Lower lobe of right lung (tissue), 2 donors: ENCODE data around the gene COL10A1. TPM values are rescaled to one million over a fixed set of nuclear protein-coding genes. Genes with fewer than 3 reads are reported as not detected.

Experiments
- ATAC-seq, 2 donors: fragments of 200-7000 bp; cut with Tn5 transposase; one replicate each; pipeline ENCODE4 v1.9.1; 2020 to 2022; ENCODE audit warnings: mild to moderate bottlenecking in 2 of 2, moderate library complexity in 2 of 2
- DNase-seq: peaks from one replicate; pipeline ENCODE4 v3.0.0-alpha.2; 2020
- H3K27ac ChIP-seq: fragments of 200-600 bp; one replicate; pipeline ENCODE4 v1.8.0; 2022
- H3K27me3 ChIP-seq: fragments of 200-600 bp; one replicate; pipeline ENCODE4 v1.8.0; 2022; ENCODE audit warnings: low read depth
- H3K36me3 ChIP-seq: fragments of 200-600 bp; one replicate; pipeline ENCODE4 v1.8.0; 2022; ENCODE audit warnings: mild to moderate bottlenecking
- H3K4me1 ChIP-seq: fragments of 200-600 bp; one replicate; pipeline ENCODE4 v1.8.0; 2022
- H3K4me3 ChIP-seq: fragments of 200-600 bp; one replicate; pipeline ENCODE4 v1.8.0; 2022; ENCODE audit warnings: mild to moderate bottlenecking
- H3K9me3 ChIP-seq: fragments of 200-600 bp; one replicate; pipeline ENCODE4 v1.8.0; 2022
- intact Hi-C: fragments of 100-400 bp; cut with DNase I; formaldehyde crosslinking; loops from one replicate; pipeline ENCODE4 v1.11.0; 2022
- total RNA-seq: library from RNA; stranded (reverse); fragmentation: NEBNext Ultra II Directional; extraction: Animal tissue kit (Norgen Biotek cat#: 25700); gene quantifications from one replicate; pipeline ENCODE4 v1.2.1, GENCODE V29; 2021
- TF ChIP-seq, protein P1 (sequence below): fragments of 200-600 bp; IDR thresholded peaks from one replicate; pipeline ENCODE4 v1.8.0; 2022; ENCODE audit warnings: antibody characterized with exemption, mild to moderate bottlenecking
- donor health status: DM: no; HTN: yes; CAD: no; lungs with severe emphysema.

The COL10A1 gene
- total RNA-seq, 1 donor from 2014 or later = 0.24 TPM

DNA sequence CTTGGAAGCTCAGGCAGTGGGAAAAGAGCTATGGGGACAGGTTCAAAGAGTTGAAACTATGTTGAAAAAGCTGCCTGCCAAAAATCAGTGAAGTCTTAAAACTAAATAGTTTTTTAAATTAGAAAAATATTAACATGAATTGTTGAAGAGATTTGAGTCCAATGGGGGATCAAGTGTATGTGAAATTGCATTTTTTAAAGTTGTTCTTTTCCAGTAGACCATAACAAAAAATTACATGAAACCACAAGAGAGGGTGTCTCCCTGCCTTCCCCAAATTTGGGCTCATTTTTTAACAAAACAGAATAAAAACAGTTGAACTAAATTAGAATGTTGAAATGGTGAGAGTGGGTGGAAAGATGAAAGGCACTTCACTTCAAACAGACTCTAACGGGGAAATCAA lies 31.5 kb upstream of the COL10A1 start:
- TF ChIP-seq, protein P1, sequence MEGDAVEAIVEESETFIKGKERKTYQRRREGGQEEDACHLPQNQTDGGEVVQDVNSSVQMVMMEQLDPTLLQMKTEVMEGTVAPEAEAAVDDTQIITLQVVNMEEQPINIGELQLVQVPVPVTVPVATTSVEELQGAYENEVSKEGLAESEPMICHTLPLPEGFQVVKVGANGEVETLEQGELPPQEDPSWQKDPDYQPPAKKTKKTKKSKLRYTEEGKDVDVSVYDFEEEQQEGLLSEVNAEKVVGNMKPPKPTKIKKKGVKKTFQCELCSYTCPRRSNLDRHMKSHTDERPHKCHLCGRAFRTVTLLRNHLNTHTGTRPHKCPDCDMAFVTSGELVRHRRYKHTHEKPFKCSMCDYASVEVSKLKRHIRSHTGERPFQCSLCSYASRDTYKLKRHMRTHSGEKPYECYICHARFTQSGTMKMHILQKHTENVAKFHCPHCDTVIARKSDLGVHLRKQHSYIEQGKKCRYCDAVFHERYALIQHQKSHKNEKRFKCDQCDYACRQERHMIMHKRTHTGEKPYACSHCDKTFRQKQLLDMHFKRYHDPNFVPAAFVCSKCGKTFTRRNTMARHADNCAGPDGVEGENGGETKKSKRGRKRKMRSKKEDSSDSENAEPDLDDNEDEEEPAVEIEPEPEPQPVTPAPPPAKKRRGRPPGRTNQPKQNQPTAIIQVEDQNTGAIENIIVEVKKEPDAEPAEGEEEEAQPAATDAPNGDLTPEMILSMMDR = no peak
- Histone ChIP-seq H3K4me3 (no peak overlapping the region), H3K27me3 (no peaks in the 10 kb centered on the region), H3K9me3 (no peaks in the 10 kb centered on the region), H3K36me3 (no peaks in the 10 kb centered on the region), H3K4me1 (no peaks in the 10 kb centered on the region), H3K27ac (no peak overlapping the region)
- no peak for DNase-seq
- no peak for ATAC-seq
- intact Hi-C loops = no loop called here

DNA sequence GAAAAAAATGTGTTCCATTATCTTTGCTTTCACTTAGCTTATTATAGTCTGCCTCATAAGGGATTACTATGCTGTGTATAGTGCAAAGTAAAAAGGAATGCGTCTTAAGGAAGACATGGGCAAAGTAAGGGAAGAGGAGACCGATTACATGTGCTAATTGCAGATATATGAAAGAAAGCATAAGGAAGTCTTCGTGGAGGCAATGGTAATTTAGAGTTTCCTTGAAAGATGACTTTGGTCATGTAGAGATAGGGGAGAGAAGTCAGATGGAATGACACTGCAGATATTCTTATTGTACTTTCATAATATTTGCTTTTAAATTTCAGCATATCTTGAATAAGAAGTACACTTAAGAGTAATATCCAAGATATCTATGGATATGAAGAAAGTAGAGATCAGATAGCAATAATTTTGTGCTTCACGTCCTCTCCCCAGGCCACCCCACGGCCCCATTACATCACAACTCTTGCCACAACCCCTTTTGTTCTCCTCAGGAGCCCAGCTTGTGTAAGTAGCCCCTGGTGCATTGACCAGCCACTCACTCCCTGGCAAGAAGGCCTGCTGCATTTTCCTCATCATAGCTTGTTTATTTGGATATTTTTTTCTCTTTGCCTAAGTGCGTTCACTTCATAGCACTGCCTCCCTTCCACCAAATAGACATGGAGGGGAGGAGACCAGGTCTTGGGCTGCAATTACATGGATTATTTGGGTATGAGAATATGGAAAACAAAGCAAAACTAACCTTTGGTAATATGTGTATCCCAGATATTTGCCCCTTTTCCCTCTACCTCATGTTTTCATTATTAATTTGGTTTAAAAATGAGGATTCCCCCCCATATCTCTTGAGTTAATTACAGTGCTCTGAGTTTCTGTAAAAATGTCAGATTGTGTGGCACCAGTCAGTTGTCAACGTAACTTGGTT lies 30.7 kb upstream of the COL10A1 start:
- DNase-seq (no peak), ATAC-seq (no peak)
- H3K9me3 ChIP-seq = no peaks in the 10 kb centered on the region
- H3K4me3 ChIP-seq = no peak overlapping the region
- H3K27ac ChIP-seq = no peak overlapping the region
- TF ChIP-seq, protein P1 = no peak
- H3K27me3 ChIP-seq = no peaks in the 10 kb centered on the region
- H3K36me3 ChIP-seq = no peaks in the 10 kb centered on the region
- no peaks in the 10 kb centered on the region for H3K4me1 ChIP-seq
- intact Hi-C loops = no loop called here

DNA sequence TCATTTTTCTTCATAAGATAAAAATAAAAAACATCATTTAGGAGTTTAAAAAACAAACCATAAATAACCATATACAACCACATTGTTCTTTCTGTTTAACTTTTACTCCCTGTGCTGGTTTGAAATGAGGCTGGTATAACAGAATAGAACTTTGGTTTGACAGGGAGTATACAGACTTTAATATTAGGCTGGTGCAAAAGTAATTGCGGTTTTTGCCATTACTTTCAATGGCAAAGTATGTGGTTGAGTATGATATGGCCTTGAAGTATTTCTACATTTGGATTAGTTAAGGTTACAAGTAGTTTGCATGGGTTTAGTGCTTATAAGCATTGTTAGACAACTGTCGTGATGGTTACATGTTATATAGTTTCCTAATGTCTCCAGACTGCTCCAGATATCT lies 29.0 kb upstream of the COL10A1 start:
- intact Hi-C loops = no loop called here
- no peak for ATAC-seq

DNA sequence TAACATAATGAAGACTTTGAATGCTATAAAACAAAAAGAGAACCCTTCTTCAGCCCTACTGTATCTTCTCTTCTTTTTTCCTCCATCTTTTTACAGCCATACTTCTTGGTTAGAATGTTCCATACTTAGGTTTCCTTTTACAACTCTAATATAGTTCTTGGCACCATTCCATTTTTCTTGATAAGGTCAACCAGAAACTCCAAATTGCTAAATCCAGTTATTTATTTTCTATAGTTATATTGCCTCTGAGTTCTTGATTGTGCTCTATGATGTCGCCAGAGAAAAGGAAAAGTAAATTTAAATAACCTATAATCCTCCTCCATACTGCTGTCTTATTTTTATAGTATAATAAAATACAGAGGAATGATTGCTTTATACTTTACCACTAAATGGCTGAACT lies 26.7 kb upstream of the COL10A1 start:
- H3K9me3 ChIP-seq = no peaks in the 10 kb centered on the region
- TF ChIP-seq, protein P1 = no peak
- H3K27ac ChIP-seq = no peak overlapping the region
- intact Hi-C loops = no loop called here
- ATAC-seq = no peak
- no peak for DNase-seq
- no peaks in the 10 kb centered on the region for H3K36me3 ChIP-seq
- H3K27me3 ChIP-seq = no peaks in the 10 kb centered on the region
- H3K4me3 ChIP-seq = no peak overlapping the region
- H3K4me1 ChIP-seq = no peaks in the 10 kb centered on the region

More for the DNA sequence above, 29.0 kb upstream of the COL10A1 start:
- Histone ChIP-seq H3K36me3 (no peaks in the 10 kb centered on the region), H3K4me1 (no peaks in the 10 kb centered on the region), H3K27ac (no peak overlapping the region), H3K27me3 (no peaks in the 10 kb centered on the region), H3K9me3 (no peaks in the 10 kb centered on the region), H3K4me3 (no peak overlapping the region)
- DNase-seq = no peak
- TF ChIP-seq, protein P1 = no peak

DNA sequence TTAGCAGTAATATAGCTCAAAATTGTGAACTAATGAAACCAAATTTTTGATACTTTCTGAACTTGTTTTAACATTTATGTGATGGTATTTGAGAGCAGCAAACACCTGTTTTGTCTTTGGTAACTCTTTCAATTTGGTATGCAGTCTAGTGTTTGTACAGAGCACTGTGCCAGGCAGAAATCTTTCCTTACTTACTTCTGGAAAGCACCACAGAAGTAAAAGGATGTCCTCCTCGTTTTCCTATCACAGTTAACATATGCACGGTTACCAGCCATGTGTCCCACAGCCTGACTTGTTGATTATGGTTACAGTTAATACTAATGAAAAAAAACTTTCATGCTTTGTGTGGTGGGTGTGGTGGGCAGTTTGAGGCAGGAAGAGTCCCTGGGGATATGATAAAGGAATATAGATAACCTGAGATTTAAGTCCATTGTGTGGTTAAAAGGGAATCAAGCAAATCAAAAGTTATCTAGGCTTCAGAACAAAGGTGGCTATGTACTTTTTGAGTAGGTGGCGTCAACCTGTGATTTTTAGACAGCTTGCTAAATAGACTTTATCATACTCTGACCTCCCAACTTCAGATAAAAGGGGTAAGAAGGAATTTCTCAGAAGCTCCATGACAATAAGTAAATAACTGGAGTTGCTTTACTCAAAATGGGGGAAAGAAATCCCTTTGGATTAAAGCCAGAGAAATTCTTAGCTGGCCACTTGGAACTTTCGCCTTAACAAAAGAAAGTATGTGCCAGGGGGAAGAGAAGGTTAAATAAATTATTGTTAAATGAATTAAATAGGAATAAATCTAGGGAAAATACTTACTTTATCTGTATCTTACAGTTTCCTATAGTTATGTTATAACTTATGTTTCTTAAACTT lies 20.1 kb upstream of the COL10A1 start:
- ATAC-seq = peak in 1 of 2 donors; percentile 29
- intact Hi-C loops = no loop called here

More for the DNA sequence above, 20.1 kb upstream of the COL10A1 start:
- Histone ChIP-seq H3K4me1 (no peaks in the 10 kb centered on the region), H3K27ac (no peak overlapping the region), H3K27me3 (no peaks in the 10 kb centered on the region), H3K36me3 (no peaks in the 10 kb centered on the region), H3K9me3 (no peaks in the 10 kb centered on the region), H3K4me3 (no peak overlapping the region)
- TF ChIP-seq, protein P1 = no peak
- no peak for DNase-seq
